Natural killer cell (primary cell): Measurements from ENCODE around the gene HOXC9. TPM values are rescaled to one million over a fixed set of nuclear protein-coding genes. Genes with fewer than 3 reads are reported as not detected.

Source experiments
- ATAC-seq, 3 donors: fragments of 150-1000 bp in 2 of 3; fragments of 200-7000 bp in 1 of 3; cut with Tn5 transposase; 1 replicate in 1 of 3; 2 replicates in 2 of 3; pipeline ENCODE4 v1.10.0; 2021; ENCODE audit warnings: mild to moderate bottlenecking in 2 of 3, moderate library complexity in 2 of 3
- DNase-seq, 2 donors: peaks; one replicate each; pipeline versions ENCODE4 v3.0.0 to v3.0.0-alpha.2; 2013 to 2021; ENCODE audit warnings: mixed read lengths in 1 of 2
- H3K27ac ChIP-seq: one replicate; pipeline ENCODE4 v1.5.1; 2013; ENCODE audit warnings: mild to moderate bottlenecking, low read length
- H3K27me3 ChIP-seq: one replicate; pipeline ENCODE4 v1.6.1; 2013; ENCODE audit warnings: low read length; ENCODE audit not compliant: control insufficient read depth, insufficient read depth
- H3K36me3 ChIP-seq: one replicate; pipeline ENCODE4 v1.6.1; 2013; ENCODE audit warnings: low read length; ENCODE audit not compliant: control insufficient read depth, insufficient read depth
- H3K4me1 ChIP-seq: one replicate; pipeline ENCODE4 v1.6.1; 2013; ENCODE audit warnings: low read length; ENCODE audit not compliant: control insufficient read depth, insufficient read depth
- H3K4me3 ChIP-seq: one replicate; pipeline ENCODE4 v1.5.1; 2013; ENCODE audit warnings: low read length
- H3K9me3 ChIP-seq: one replicate; pipeline ENCODE4 v1.6.1; 2013; ENCODE audit warnings: low read length; ENCODE audit not compliant: control insufficient read depth, insufficient read depth
- H3K27ac Mint-ChIP-seq, 2 donors: one replicate each; pipeline ENCODE4 v1.8.0; 2022; ENCODE audit warnings: mild to moderate bottlenecking in 2 of 2, mixed read lengths in 2 of 2, moderate library complexity in 1 of 2
- H3K27me3 Mint-ChIP-seq, 2 donors: one replicate each; pipeline ENCODE4 v1.8.0; 2022; ENCODE audit warnings: low read depth in 2 of 2, mixed read lengths in 2 of 2
- H3K36me3 Mint-ChIP-seq: one replicate; pipeline ENCODE4 v1.8.0; 2022; ENCODE audit warnings: mixed read lengths
- H3K4me1 Mint-ChIP-seq, 2 donors: one replicate each; pipeline ENCODE4 v1.8.0; 2022; ENCODE audit warnings: mixed read lengths in 2 of 2
- H3K4me3 Mint-ChIP-seq: one replicate; pipeline ENCODE4 v1.8.0; 2022; ENCODE audit warnings: mild to moderate bottlenecking, moderate library complexity, mixed read lengths
- H3K9me3 Mint-ChIP-seq, 2 donors: one replicate each; pipeline ENCODE4 v1.8.0; 2022; ENCODE audit warnings: mixed read lengths in 2 of 2
- CTCF ChIP-seq: fragments of 200-600 bp; IDR thresholded peaks from one replicate; pipeline ENCODE4 v1.8.0; 2022; ENCODE audit warnings: antibody characterized with exemption
- WGBS: methylation state at CpG from one replicate; pipeline ENCODE4 v1.1.7; 2013; ENCODE audit warnings: missing lambda C conversion rate; ENCODE audit not compliant: insufficient coverage; 5-methylcytosine and 5-hydroxymethylcytosine counted together
- intact Hi-C: fragments of 100-400 bp; cut with micrococcal nuclease; formaldehyde crosslinking; loops from one replicate; pipeline ENCODE4 v1.14.2; 2022
- total RNA-seq, 4 donors: library from RNA; stranded (reverse); fragments of 120-200 nt in 1 of 4; gene quantifications; one replicate each; pipeline versions ENCODE4 v1.2.3 to v1.2.4, GENCODE V29; 2013 to 2022

HOXC9 gene
- total RNA-seq, 3 donors from 2014 or later (not counting 1 experiment from before 2014, with no cell fraction given) = not detected

DNA sequence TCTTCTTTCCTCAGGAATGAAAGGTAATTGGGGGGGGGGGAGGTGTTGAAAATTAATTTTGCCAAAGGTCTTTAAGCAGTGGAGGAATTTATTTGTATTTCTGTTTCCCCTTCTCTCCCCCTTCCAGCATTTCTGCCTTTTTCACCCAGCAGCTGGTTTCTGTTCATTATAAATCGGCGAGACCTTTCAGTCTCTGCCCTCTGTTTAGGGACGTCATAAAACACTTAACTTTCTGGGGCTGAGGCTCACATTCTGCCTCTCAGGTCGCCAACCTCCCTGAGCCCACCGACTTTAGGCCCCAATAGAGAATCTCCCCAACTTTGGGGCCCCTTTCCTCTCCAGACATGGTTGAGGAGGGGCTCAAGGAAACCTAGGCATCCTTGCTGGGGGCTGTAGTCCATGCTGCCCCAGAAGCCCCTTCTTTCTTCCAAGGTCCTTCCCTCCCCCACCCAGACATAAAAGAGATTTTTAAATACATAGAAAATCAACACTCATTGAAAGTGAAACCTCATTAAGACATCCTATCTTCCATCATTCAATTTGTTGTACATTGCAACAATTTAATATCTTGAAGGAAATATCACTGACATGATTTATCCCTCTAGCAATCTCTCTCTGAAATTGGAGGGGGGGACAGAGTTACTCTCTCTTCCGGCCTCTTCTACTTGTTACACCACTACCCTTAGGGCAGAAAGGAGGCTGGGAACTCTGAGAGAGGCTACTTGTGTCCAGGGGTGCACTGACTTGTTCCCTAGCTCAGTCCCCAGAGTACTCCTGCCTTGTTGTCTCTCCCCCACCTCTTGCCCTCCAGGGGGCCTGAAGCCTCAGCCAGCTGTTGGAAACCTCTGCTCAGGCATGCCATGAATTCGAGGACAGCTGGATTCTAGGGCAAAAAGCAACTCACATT, 25.8 kb downstream of the HOXC9 start:
- no peak for TF ChIP-seq CTCF
- Histone ChIP-seq H3K4me1 (peaks cover 3% of the 10 kb centered on the region), H3K27ac (no peak overlapping the region), H3K36me3 (no peaks in the 10 kb centered on the region), H3K4me3 (no peak overlapping the region), H3K9me3 (no peaks in the 10 kb centered on the region), H3K27me3 (peaks cover 67% of the 10 kb centered on the region)
- peaks cover 0 to 4% of the 10 kb centered on the region in 2 donors for H3K4me1 Mint-ChIP-seq
- no peak for ATAC-seq
- DNase-seq = no peak
- H3K27ac Mint-ChIP-seq = no peak overlapping the region
- H3K9me3 Mint-ChIP-seq = no peaks in the 10 kb centered on the region
- no peak overlapping the region for H3K4me3 Mint-ChIP-seq
- no peaks in the 10 kb centered on the region for H3K36me3 Mint-ChIP-seq
- WGBS = 33% methylated on average over 7 of the region's 7 CpGs
- peaks cover 75 to 87% of the 10 kb centered on the region in 2 donors for H3K27me3 Mint-ChIP-seq
- intact Hi-C loops = no loop called here

DNA sequence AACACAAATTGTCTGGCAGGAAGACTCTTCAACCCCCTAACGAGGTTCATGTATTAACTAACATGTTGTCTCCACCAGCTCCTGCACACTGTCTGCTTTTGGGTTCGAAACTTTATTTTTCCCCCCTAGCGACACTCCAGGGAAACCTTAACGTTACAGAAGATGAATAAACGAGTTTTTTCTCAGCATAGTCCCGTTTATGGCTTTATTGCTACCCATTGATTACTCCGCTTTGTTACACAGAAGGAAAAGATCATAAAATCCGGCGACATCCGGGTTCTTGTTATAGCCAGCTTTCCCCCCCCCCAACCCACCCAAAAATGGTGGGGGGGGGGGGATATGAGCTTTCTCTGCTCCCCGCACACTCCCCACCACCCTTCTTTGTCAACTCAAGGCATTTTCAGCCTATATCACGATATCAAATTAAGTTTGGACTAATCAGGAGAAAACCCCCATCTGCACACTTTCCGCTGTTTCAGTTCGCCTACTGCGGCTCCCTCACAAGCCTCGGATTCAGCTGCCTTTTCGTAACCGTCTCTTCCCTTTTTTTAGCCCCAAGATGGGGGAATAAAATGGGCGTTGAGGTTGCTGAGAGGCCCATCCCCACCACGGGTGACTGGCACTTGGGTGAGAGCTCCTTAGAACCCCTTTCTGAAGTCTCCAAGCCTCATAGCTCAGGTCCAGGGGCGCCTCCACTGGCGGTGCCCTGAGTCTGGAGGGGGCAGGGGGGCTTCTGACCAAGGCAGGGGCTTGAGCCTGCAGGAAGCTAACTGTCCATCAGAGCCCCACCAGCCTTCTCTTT, 26.9 kb downstream of the HOXC9 start:
- Mint-ChIP-seq H3K4me1 (peaks cover 0 to 4% of the 10 kb centered on the region in 2 donors), H3K9me3 (no peaks in the 10 kb centered on the region), H3K4me3 (no peak overlapping the region), H3K27me3 (peaks cover 78 to 87% of the 10 kb centered on the region in 2 donors), H3K36me3 (no peaks in the 10 kb centered on the region), H3K27ac (no peak overlapping the region)
- ATAC-seq (no peak), DNase-seq (no peak)
- H3K27ac ChIP-seq = no peak overlapping the region
- 13% methylated on average over 18 of the region's 22 CpGs for WGBS
- peaks cover 3% of the 10 kb centered on the region for H3K4me1 ChIP-seq
- H3K27me3 ChIP-seq = peaks cover 78% of the 10 kb centered on the region
- TF ChIP-seq CTCF = no peak
- H3K36me3 ChIP-seq = no peaks in the 10 kb centered on the region
- H3K9me3 ChIP-seq = no peaks in the 10 kb centered on the region
- no peak overlapping the region for H3K4me3 ChIP-seq
- intact Hi-C loops = no loop called here

GRCh38 chr12:54027442-54027786, 27.5 kb downstream of the HOXC9 start:
- no peak for TF ChIP-seq CTCF
- peaks cover 2% of the 10 kb centered on the region for H3K9me3 ChIP-seq
- H3K27ac ChIP-seq = no peak overlapping the region
- H3K4me3 Mint-ChIP-seq = no peak overlapping the region
- DNase-seq = no peak
- no peaks in the 10 kb centered on the region for H3K9me3 Mint-ChIP-seq
- peaks cover 80% of the 10 kb centered on the region for H3K27me3 ChIP-seq
- H3K27ac Mint-ChIP-seq = no peak overlapping the region
- H3K4me1 ChIP-seq = peaks cover 3% of the 10 kb centered on the region
- no peak overlapping the region for H3K4me3 ChIP-seq
- peaks cover 0 to 6% of the 10 kb centered on the region in 2 donors for H3K4me1 Mint-ChIP-seq
- H3K36me3 Mint-ChIP-seq = no peaks in the 10 kb centered on the region
- 59% methylated on average over 3 of the region's 3 CpGs for WGBS
- H3K36me3 ChIP-seq = no peaks in the 10 kb centered on the region
- H3K27me3 Mint-ChIP-seq = peaks cover 78 to 91% of the 10 kb centered on the region in 2 donors
- intact Hi-C loops = no loop called here
- ATAC-seq = no peak
